ENCODE measurements around the gene TAB2. TPM values are rescaled to one million over a fixed set of nuclear protein-coding genes. Genes with fewer than 3 reads are reported as not detected.

Gene TAB2
- 44.7 TPM for total RNA-seq

DNA sequence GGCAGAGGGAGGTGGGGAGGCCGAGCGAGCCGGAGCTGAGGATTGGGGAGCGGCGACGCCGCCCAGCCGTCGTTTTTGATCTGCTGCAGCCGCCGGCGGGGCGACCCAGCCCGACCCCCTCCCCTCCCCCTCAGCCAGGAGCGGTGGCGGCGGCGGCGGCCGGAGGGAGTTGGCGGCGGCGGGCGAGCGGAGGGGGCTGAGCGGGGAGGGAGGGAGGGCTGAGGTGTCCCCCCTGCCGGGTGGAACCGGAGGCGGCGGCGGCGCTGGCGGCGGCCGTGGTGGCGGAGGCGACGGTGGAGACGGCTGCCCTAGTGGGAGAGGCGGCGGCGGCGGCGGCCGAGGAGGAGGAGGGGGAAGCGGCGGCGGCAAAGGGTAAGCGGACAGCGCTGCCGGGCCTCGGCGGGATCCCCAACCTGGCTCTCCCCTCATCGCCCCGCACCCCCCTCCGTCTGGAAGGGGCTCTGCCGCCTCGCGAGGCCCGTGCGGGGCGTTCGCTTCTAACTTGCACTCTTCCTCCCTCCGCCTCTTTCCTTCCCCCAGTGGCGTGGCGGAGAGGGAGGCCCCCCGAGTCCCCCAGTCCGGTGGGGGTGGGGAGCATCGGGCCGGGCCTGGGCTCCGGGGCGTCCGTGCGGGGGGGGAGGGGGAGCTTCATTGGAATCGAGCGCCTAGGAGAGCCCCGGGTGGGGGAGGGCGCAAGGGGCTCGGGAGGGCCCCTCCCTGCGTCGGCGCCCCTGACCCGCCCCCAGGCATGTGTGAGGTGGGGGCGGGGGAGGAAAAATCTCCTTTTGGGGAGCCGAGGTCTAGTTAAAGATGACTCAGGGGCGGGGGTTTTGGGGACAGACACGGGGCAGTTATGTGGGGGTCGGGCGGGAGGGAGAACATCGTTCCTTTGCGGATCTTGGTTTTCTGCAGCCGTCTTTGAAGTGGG is at the start of gene TAB2:
TSS of gene TAB2 (plus strand) at position 69 of the 928 bp plus-strand sequence. CDS start 52,286 bp downstream, outside the sequence.

DNA sequence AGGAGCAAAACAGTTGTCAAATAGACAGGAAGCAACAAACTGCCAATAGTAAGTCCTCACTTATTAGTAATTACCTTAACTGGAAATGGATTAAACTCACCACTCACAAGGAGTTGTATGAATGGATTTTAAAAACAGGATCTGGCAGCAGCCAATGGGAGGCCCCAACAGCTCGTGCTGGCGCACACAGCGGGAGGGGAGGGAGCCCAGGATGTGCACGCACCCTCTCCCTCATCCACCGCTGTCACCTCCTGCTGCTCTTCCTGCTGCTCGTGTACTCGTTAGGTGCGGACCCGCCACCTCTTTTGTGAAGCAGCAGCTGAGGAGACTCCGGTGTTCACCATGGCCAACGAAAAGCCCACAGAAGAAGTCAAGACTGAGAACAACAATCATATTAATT is 82.5 kb downstream of the TAB2 start, which contains the start of gene SUMO4:
TSS of gene SUMO4 (plus strand) at position 213 of the 400 bp plus-strand sequence. CDS start at position 343, 130 bp downstream.

Small RNA genes within 50 kb of the gene (small RNA-seq; reads per million reads assigned to genes)
- gene RN7SL234P (ENCODE audit: low replicate concordance), result not detected

Other genes starting within 250 kb of the TAB2 start
- 6.7 TPM for gene SUMO4, start 82.5 kb downstream of the TAB2 start, total RNA-seq
- 1.3 TPM for gene ZC3H12D, start 167.3 kb downstream of the TAB2 start, total RNA-seq
- 27.2 TPM for gene PPIL4, start 228.3 kb downstream of the TAB2 start, total RNA-seq
- 53.2 TPM for gene GINM1, start 248.7 kb downstream of the TAB2 start, total RNA-seq